HG02943 (cell line): Measurements from ENCODE around the gene NHEJ1.

ENCODE experiments used
- ATAC-seq: cut with Tn5 transposase; IDR thresholded peaks from one replicate; pipeline ENCODE4 v1.9.1; 2021; ENCODE audit warnings: mild to moderate bottlenecking, low read depth, moderate library complexity; ENCODE audit not compliant: unreplicated experiment

The NHEJ1 gene

GRCh38 chr2:219125225-219125885 lies 35.3 kb downstream of the NHEJ1 start:
- no peak for ATAC-seq

- ATAC-seq, result no peak
Measured at GRCh38 chr2:219124381-219125110, 36.1 kb downstream of the NHEJ1 start.

GRCh38 chr2:219123356-219124135 lies 37.1 kb downstream of the NHEJ1 start:
- no peak for ATAC-seq

GRCh38 chr2:219122202-219122980 lies 38.2 kb downstream of the NHEJ1 start:
- ATAC-seq, result no peak

GRCh38 chr2:219120082-219120481 lies 40.5 kb downstream of the NHEJ1 start:
- no peak for ATAC-seq

GRCh38 chr2:219119422-219120043 lies 41.1 kb downstream of the NHEJ1 start:
- ATAC-seq, result no peak

- ATAC-seq, result no peak
Measured at GRCh38 chr2:219118504-219118903, 42.1 kb downstream of the NHEJ1 start.

GRCh38 chr2:219116776-219117646 lies 43.6 kb downstream of the NHEJ1 start:
- ATAC-seq, result no peak

- ATAC-seq, result no peak
Measured at GRCh38 chr2:219112651-219113338, 47.8 kb downstream of the NHEJ1 start.

GRCh38 chr2:219112062-219112406 lies 48.6 kb downstream of the NHEJ1 start:
- ATAC-seq, result no peak

- ATAC-seq, result no peak
Measured at GRCh38 chr2:219111375-219112061, 49.1 kb downstream of the NHEJ1 start.

GRCh38 chr2:219109471-219109870 lies 51.1 kb downstream of the NHEJ1 start:
- no peak for ATAC-seq

- no peak for ATAC-seq
Measured at GRCh38 chr2:219107758-219108157, 52.9 kb downstream of the NHEJ1 start.

- no peak for ATAC-seq
Measured at GRCh38 chr2:219106251-219106650, 54.4 kb downstream of the NHEJ1 start.

- ATAC-seq, result no peak
Measured at GRCh38 chr2:219104107-219105035, 56.2 kb downstream of the NHEJ1 start.

GRCh38 chr2:219099329-219099728 lies 61.3 kb downstream of the NHEJ1 start:
- ATAC-seq, result no peak

GRCh38 chr2:219095406-219095935 lies 65.1 kb downstream of the NHEJ1 start:
- no peak for ATAC-seq
